Mucosa of gallbladder (tissue), 1 donor: Measurements from ENCODE around the gene SYTL5. TPM values are rescaled to one million over a fixed set of nuclear protein-coding genes. Genes with fewer than 3 reads are reported as not detected.
A peak's percentile ranks its signal among the peaks of the same experiment; 100 is the strongest.

Experiments used
- DNase-seq: peaks from one replicate; pipeline ENCODE4 v3.0.0-alpha.2; 2020; ENCODE audit warnings: low spot score
- total RNA-seq: library from RNA; stranded (reverse); gene quantifications from one replicate; pipeline ENCODE4 v1.2.1, GENCODE V29; 2021
- donor health status: DM: no; HTN: no; CAD: no.

SYTL5 gene
- total RNA-seq, 1 donor from 2014 or later = 3.1 TPM

GRCh38 chrX:38018766-38019425 lies 12.5 kb downstream of the SYTL5 start:
- DNase-seq = no peak

- DNase-seq = no peak
Measured at GRCh38 chrX:38028300-38028699, 21.9 kb downstream of the SYTL5 start.

DNA sequence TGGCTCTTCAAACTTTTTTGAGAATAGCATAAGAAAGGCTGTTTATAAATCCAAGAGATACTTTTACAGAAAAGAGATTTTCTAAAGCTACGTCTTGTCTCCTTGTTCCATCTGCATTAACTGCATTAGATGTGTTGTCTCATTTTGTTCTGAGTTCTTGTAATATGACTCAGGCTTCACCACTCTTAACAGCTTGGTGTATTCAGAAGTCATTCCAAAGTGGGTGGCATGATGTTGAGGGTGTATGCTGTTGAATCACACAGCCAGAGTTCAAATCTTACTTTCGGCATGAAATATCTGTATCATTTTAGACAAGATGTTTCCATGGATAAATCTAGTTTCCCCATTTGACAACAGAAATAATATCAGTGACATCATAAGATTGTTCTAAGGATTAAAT lies 30.1 kb downstream of the SYTL5 start:
- DNase-seq = no peak

- no peak for DNase-seq
Measured at GRCh38 chrX:38038501-38038900, 32.1 kb downstream of the SYTL5 start.

DNA sequence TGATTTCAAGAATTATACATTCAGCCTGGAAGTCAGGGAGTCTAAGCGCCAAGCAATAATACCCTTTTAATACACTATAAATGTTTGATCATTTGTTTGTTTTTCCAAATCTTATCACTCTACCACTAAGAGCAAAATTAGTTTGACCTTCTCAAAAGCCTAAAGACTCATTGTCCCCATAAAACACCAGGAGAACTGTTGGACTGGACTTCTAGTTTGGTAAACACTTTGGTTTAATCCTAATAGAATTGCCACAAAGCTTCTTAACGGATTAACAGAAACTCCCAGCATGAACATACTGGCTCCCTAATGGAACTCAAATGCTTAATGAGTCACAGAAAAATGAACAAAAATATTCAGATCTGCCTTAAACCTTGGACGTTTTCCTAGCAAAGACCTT lies 34.9 kb downstream of the SYTL5 start:
- DNase-seq = no peak

DNA sequence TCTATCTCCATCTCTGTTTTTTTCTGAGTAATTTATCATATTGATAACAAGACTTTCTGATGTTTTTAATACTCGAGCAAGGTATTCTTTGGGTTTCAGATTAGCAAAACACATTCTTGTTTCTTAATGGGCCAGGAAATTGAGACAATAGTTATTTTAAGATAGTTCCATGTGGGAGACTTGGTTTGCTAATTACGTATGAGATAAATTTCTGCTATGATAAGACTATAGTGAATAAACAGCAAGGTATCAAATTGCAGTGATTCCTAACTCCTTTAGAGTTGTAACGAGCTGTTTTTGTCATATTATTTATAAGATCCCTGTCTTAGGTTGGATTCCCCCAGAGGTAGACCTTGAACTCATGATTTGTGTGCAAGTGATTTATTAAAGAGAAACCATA lies 38.3 kb downstream of the SYTL5 start:
- DNase-seq = no peak

DNA sequence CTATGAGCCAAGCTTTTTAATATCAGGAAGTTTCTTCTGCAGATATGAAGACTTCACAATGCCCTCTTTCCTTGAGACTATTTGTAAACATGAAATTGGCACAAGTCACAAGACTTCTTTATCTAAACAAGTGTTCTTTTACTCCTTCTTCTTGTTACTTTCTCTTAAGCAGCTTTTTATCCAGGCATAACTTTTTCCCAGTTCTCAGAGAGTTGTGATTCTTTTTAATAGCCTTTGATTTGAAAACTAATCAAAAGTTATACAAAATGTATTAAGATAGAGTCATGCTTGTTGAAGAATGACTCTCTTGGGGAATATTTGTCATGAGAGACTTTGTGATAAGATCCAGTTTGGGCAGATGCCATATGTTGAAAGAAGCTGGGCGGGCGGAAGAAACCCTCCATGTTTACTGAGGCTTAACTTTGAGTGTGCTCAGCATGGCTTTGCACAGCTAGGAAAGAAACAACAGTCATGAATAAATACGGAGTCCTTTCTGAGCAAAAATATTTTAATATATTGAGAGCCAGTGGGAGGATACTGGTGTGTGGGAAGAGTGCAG lies 39.3 kb downstream of the SYTL5 start:
- DNase-seq = no peak

DNA sequence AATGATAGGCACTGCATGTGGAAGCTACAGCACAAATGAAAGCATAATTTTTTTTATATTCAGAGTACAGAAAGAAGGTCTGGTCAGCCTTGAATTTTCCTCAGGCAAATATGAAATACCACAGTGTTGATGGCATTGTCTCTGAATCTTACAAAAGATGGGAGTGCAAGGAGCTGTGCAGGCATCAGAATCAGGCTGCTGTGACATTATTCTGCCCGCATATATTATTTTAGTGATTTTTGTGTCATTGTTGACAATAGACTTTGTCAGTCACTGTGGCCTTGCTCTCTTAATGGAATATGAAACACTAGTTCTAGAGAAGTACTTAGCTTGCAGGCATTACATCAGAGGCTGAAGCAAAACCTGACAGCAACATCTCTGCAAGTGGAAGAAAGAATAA lies 42.5 kb downstream of the SYTL5 start:
- no peak for DNase-seq

GRCh38 chrX:38050806-38051205 lies 44.5 kb downstream of the SYTL5 start:
- DNase-seq = no peak

- DNase-seq = no peak
Measured at GRCh38 chrX:38052096-38052495, 45.7 kb downstream of the SYTL5 start.

DNA sequence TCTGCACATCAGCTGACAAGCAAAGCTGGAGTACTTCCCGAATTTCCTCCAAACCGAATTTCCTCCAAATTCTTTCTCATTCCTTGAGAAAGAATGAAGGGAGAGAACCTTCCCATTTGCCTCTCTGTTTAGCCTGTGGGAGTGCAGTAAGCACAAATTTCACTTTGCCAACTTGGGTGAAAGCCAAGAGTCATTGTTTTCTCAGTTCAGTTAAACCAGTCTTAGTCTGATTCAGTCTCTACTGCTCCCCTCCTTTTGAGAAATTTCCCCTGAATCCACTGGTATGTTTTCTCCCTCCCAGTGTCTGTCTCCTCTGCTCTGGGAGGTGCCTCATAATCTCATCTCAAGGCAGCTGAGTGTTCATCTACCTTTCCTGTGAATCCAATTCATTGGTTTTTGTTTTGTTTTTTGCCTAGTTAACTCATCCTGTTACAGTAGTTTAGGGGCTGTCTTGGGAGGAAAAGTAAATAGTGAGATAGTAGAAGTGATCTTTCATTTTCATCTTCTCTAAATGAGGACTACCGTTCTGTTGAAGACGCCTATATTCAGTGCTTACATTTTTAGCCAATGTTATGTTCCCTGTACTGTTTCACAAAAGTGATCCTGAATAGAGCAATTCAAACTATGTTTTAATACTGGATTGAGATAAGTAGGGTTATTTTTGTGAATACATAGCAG lies 49.0 kb downstream of the SYTL5 start:
- peak; percentile 12 for DNase-seq

DNA sequence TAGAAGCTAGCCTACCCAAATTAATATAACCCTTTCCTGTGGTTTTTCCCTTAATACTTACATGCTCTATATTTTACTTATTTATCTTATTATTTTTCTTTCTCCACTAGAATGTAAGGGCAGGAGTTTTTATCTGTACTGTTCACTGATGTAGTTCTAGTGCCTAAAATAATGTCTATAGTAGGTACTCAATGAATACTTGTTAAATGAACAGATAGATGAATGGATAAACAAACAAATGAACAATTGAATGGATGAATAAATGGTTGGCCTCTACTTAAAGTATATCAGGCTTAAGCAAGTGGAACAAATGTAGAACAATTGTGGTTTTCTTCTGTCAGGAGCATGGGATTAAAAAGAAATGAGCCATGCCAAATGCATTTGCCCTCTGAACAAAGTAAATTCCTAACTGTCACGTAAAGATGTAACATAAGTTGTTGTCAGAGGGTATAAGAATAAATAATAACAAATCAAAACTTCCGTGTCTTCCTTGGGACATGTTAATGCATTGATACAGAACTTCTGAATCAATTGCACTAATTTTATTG lies 54.1 kb downstream of the SYTL5 start:
- DNase-seq = no peak

DNA sequence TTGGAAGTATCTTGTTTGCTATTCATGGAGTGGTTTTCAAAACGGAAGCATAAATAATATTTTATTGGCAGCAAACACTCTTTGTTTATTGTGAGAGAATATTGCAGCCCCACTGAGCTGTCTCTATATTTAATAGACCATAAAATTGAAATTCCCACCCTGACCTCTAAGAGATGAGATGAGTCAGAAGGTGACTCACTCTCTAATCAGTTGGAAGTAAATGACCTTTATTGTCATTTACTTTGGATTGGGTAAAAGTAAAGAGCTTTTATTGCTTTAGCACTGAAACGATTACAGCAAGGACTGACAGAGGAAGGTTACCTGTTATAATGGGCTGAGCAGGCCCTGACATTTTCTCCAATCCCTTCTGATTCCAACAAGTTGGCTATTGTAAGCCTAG lies 55.0 kb downstream of the SYTL5 start:
- no peak for DNase-seq

GRCh38 chrX:38066934-38067333 lies 60.6 kb downstream of the SYTL5 start:
- no peak for DNase-seq

- DNase-seq = no peak
Measured at GRCh38 chrX:38069273-38069672, 62.9 kb downstream of the SYTL5 start.

DNA sequence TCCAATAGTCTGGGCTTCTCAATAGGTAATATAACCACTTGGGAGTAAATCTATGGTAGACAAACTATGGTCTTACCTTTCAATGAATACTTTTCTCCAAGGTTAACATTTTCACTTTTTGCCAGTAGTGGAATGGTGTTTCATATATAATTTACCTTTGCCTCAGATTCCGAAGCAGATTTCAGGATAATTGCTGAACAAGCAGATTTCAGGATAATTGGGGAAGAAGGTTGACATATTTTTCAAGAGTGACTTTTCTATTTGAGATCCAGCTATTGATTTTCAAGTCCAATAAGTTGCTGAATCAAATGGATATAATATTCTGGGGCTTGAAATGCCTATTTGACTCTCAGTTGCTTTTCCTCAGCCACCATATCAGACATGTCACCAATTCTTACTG lies 63.6 kb downstream of the SYTL5 start:
- no peak for DNase-seq

GRCh38 chrX:38079463-38079862 lies 73.1 kb downstream of the SYTL5 start:
- DNase-seq = no peak

- DNase-seq = no peak
Measured at GRCh38 chrX:38080808-38081207, 74.5 kb downstream of the SYTL5 start.

GRCh38 chrX:38081909-38082308 lies 75.6 kb downstream of the SYTL5 start:
- no peak for DNase-seq

DNA sequence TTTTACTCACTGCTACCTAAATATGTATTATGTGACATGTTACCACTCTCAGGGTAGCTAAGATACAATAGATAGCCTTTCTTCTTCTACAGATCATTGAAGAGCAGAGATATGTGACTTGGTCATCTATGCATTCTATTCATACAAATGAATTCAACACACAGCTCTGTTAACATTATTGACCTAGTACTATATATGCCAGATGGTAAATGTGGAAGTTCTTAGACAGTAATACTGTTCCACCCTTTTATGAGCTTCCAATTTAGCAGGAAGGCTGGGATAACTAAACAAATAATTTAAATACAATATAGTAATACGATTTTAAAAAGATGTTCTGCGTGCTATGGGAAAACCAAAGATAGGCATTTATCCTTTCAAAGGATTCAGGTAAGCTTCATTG lies 76.0 kb downstream of the SYTL5 start:
- no peak for DNase-seq

DNA sequence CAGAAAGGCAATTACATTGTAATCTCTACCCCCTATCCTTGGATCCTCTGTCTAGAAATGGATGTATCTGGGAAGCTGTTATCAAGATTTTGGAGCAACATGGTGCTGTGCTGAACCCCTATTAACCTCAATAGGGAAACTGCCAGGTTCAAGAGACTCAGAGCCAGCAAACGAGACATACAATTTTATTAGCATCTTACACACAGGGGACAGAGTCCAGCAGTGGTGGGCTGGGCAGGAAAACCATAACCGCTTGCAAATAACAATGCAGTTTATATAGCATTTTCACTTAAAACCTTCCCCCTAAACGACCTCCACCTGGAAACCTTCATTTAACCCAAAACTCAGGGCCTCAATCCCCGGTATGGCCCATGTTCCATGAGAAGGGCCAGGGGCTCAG lies 79.5 kb downstream of the SYTL5 start:
- no peak for DNase-seq

DNA sequence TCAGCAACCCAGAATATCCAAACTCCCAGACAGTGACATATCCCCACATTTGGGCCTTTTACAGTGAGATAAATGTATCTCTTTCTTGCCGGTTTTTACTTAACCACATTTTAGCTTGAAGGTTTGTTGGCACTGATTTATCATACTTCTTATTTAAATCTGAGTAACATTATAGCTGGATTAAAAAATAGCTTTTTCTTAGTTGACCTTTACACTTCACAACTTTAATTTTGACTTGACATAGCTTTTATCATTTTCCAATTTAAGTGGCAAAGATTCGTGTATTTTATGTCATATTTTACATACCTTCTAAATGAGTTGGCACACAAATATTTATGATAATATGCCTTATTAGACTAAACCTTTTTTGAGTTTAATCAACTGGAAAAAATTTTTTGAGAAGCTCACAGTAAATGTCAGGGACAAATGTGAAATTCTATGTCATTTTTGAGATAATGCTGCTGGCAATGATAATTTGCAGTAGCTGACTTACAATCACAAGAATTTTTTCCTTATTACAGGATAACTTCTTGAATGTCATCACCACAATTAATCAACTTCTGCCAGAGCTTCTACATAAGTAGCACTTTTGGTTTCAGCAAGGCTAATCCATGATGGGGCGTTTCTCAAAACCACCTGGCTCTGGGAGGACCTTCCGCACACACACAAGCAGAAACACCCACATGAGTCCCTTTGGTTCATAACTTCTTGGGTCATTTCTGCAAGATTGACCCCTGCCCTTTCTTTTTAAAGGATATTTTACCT lies 80.3 kb downstream of the SYTL5 start:
- no peak for DNase-seq
